ENCODE measurements around the gene HCN2. TPM values are rescaled to one million over a fixed set of nuclear protein-coding genes. Genes with fewer than 3 reads are reported as not detected.

Gene HCN2
- total RNA-seq, 1 donor = under 0.01 TPM

- DNase-seq (ENCODE audit: low read depth in 2 of 3, low spot score in 2 of 3) = no peak
These were observed 44.3 kb downstream of the HCN2 start for GRCh38 chr19:633786-634639.

- DNase-seq (ENCODE audit: low read depth in 2 of 3, low spot score in 2 of 3) = no peak
These were observed 45.4 kb downstream of the HCN2 start for GRCh38 chr19:634975-635652.

GRCh38 chr19:638906-639252 is 49.2 kb downstream of the HCN2 start:
- no peak for DNase-seq (ENCODE audit: low read depth in 2 of 3, low spot score in 2 of 3)

- DNase-seq (ENCODE audit: low read depth in 2 of 3, low spot score in 2 of 3) = peak; percentile 84 to 94 (median 91)
These were observed 49.8 kb downstream of the HCN2 start, which contains the start of gene FGF22 for GRCh38 chr19:639253-640160. Gene FGF22 (plus strand): TSS chr19:639879. CDS start chr19:639926, 47 bp downstream.

GRCh38 chr19:640161-640558 is 50.5 kb downstream of the HCN2 start:
- DNase-seq (ENCODE audit: low read depth in 2 of 3, low spot score in 2 of 3) = no peak

- no peak for DNase-seq (ENCODE audit: low read depth in 2 of 3, low spot score in 2 of 3)
These were observed 51.0 kb downstream of the HCN2 start for GRCh38 chr19:640606-641189.

- DNase-seq (ENCODE audit: low read depth in 2 of 3, low spot score in 2 of 3) = no peak
These were observed 52.0 kb downstream of the HCN2 start for GRCh38 chr19:641702-642101.

GRCh38 chr19:642767-643727 is 53.4 kb downstream of the HCN2 start:
- no peak for DNase-seq (ENCODE audit: low read depth in 2 of 3, low spot score in 2 of 3)

- no peak for DNase-seq (ENCODE audit: low read depth in 2 of 3, low spot score in 2 of 3)
These were observed 54.1 kb downstream of the HCN2 start for GRCh38 chr19:643736-644135.

GRCh38 chr19:644363-644762 is 54.7 kb downstream of the HCN2 start:
- DNase-seq (ENCODE audit: low read depth in 2 of 3, low spot score in 2 of 3) = no peak

- DNase-seq (ENCODE audit: low read depth in 2 of 3, low spot score in 2 of 3) = no peak
These were observed 55.1 kb downstream of the HCN2 start for GRCh38 chr19:644789-645188.

- no peak for DNase-seq (ENCODE audit: low read depth in 2 of 3, low spot score in 2 of 3)
These were observed 56.5 kb downstream of the HCN2 start for GRCh38 chr19:645912-646778.

- DNase-seq (ENCODE audit: low read depth in 2 of 3, low spot score in 2 of 3) = no peak
These were observed 57.3 kb downstream of the HCN2 start for GRCh38 chr19:646779-647565.

- no peak for DNase-seq (ENCODE audit: low read depth in 2 of 3, low spot score in 2 of 3)
These were observed 58.0 kb downstream of the HCN2 start for GRCh38 chr19:647566-648284.

GRCh38 chr19:648305-648704 is 58.6 kb downstream of the HCN2 start:
- no peak for DNase-seq (ENCODE audit: low read depth in 2 of 3, low spot score in 2 of 3)

GRCh38 chr19:648904-649801 is 59.5 kb downstream of the HCN2 start:
- no peak for DNase-seq (ENCODE audit: low read depth in 2 of 3, low spot score in 2 of 3)

Measured in hematopoietic multipotent progenitor cell (in vitro differentiated cells).